GM10847 (cell line): Measurements from ENCODE around the gene LCE3C.

Source experiments
- POLR2A ChIP-seq: IDR thresholded peaks from 2 replicates; pipeline ENCODE4 v1.6.1; 2011; ENCODE audit not compliant: insufficient read length; ENCODE audit errors: extremely low read depth

LCE3C gene

GRCh38 chr1:152599934-152600333, at the start of gene LCE3C:
Gene LCE3C, plus strand, starts transcription at chr1:152600234. Its CDS starts 498 bp downstream, at chr1:152600732.
- TF ChIP-seq POLR2A, result no peak

- no peak for TF ChIP-seq POLR2A
Observed at GRCh38 chr1:152565115-152565514, 34.9 kb upstream of the LCE3C start.

- no peak for TF ChIP-seq POLR2A
Observed at GRCh38 chr1:152565535-152566215, 34.4 kb upstream of the LCE3C start.

GRCh38 chr1:152566681-152567080, 33.4 kb upstream of the LCE3C start, which contains the start of gene LCE3E:
Gene LCE3E, minus strand, starts transcription at chr1:152566780. Its CDS starts 572 bp downstream, at chr1:152566208.
- TF ChIP-seq POLR2A, result no peak

GRCh38 chr1:152577168-152577567, 22.9 kb upstream of the LCE3C start:
- no peak for TF ChIP-seq POLR2A

GRCh38 chr1:152580433-152580832, 19.6 kb upstream of the LCE3C start, which contains the start of gene LCE3D:
Gene LCE3D, minus strand, starts transcription at chr1:152580516. Its CDS starts 580 bp downstream, at chr1:152579936.
- no peak for TF ChIP-seq POLR2A

- no peak for TF ChIP-seq POLR2A
Observed at GRCh38 chr1:152582647-152583046, 17.4 kb upstream of the LCE3C start.

GRCh38 chr1:152585586-152585985, 14.4 kb upstream of the LCE3C start:
- TF ChIP-seq POLR2A, result no peak

GRCh38 chr1:152596986-152597385, 3.0 kb upstream of the LCE3C start:
- no peak for TF ChIP-seq POLR2A

- no peak for TF ChIP-seq POLR2A
Observed at GRCh38 chr1:152613511-152613910, 13.5 kb downstream of the LCE3C start, which contains the start of gene LCE3B. Gene LCE3B, plus strand, starts transcription at chr1:152613811. Its CDS starts 0 bp downstream, at chr1:152613811.

- TF ChIP-seq POLR2A, result no peak
Observed at GRCh38 chr1:152621993-152622392, 22.0 kb downstream of the LCE3C start.

GRCh38 chr1:152622803-152623202, 22.8 kb downstream of the LCE3C start, which contains the start of gene LCE3A:
Gene LCE3A, minus strand, starts transcription at chr1:152623103. Its CDS starts 0 bp downstream, at chr1:152623103.
- no peak for TF ChIP-seq POLR2A

GRCh38 chr1:152623203-152623844, 23.3 kb downstream of the LCE3C start:
- TF ChIP-seq POLR2A, result no peak

- TF ChIP-seq POLR2A, result no peak
Observed at GRCh38 chr1:152626744-152627143, 26.7 kb downstream of the LCE3C start.

- TF ChIP-seq POLR2A, result no peak
Observed at GRCh38 chr1:152630596-152630995, 30.6 kb downstream of the LCE3C start.

- no peak for TF ChIP-seq POLR2A
Observed at GRCh38 chr1:152640351-152640750, 40.3 kb downstream of the LCE3C start.
